Measurements from ENCODE around the gene PRDX4.

The PRDX4 gene

GRCh38 chrX:23720117-23720677 lies 52.9 kb downstream of the PRDX4 start:
- no peak for TF ChIP-seq ZFX (IDR thresholded peaks at IDR 0.05; ENCODE audit: borderline replicate concordance)
- TF ChIP-seq, protein P1, sequence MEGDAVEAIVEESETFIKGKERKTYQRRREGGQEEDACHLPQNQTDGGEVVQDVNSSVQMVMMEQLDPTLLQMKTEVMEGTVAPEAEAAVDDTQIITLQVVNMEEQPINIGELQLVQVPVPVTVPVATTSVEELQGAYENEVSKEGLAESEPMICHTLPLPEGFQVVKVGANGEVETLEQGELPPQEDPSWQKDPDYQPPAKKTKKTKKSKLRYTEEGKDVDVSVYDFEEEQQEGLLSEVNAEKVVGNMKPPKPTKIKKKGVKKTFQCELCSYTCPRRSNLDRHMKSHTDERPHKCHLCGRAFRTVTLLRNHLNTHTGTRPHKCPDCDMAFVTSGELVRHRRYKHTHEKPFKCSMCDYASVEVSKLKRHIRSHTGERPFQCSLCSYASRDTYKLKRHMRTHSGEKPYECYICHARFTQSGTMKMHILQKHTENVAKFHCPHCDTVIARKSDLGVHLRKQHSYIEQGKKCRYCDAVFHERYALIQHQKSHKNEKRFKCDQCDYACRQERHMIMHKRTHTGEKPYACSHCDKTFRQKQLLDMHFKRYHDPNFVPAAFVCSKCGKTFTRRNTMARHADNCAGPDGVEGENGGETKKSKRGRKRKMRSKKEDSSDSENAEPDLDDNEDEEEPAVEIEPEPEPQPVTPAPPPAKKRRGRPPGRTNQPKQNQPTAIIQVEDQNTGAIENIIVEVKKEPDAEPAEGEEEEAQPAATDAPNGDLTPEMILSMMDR (IDR thresholded peaks at IDR 0.05), result no peak
- no peak overlapping the region for H3K27ac ChIP-seq

GRCh38 chrX:23726191-23726590 lies 58.9 kb downstream of the PRDX4 start:
- no peak for TF ChIP-seq ZFX (IDR thresholded peaks at IDR 0.05; ENCODE audit: borderline replicate concordance)
- TF ChIP-seq, protein P1 (IDR thresholded peaks at IDR 0.05), result no peak
- H3K27ac ChIP-seq, result no peak overlapping the region

GRCh38 chrX:23727206-23727605 lies 59.9 kb downstream of the PRDX4 start:
- TF ChIP-seq, protein P1 (IDR thresholded peaks at IDR 0.05), result no peak
- no peak for TF ChIP-seq ZFX (IDR thresholded peaks at IDR 0.05; ENCODE audit: borderline replicate concordance)
- no peak overlapping the region for H3K27ac ChIP-seq

DNA sequence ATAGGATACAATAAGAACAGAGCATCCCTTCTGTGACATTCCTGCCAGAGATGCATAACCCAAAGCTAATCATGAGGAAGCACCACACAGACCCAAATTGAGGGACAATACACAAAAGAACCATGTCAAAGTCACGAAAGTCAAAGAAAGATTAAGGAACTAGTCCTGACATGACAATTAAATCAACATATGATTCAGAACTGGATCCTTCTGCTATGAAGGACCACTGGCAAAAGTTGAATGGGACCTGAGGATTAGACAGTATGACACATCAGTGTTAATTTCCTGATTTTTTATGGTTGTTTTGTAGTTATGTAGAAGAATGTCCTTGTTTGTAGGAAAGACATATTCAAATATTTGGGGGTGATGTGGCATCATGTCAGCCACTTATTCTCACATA lies 61.9 kb downstream of the PRDX4 start:
- TF ChIP-seq, protein P1 (IDR thresholded peaks at IDR 0.05), result no peak
- TF ChIP-seq ZFX (IDR thresholded peaks at IDR 0.05; ENCODE audit: borderline replicate concordance), result no peak
- H3K27ac ChIP-seq, result no peak overlapping the region

DNA sequence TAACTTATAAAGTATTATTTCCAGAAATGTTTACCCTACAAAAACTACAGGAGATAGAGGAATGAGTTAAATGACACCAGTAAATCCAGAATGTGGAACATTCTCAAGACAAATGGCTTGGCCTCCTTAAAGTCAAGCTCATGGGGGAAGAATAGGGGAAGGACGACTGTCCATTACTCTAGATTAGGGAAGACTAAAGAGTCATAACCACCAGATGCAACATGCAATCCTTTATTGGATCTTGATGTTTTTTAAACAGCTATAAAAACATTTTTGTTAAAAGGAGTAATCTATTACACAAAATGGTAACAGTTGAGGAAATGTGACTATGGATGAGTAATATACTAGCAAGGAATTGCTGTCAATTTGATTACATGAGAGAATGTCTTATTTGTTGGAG lies 64.7 kb downstream of the PRDX4 start:
- H3K27ac ChIP-seq, result no peak overlapping the region
- TF ChIP-seq ZFX (IDR thresholded peaks at IDR 0.05; ENCODE audit: borderline replicate concordance), result no peak
- TF ChIP-seq, protein P1 (IDR thresholded peaks at IDR 0.05), result no peak

DNA sequence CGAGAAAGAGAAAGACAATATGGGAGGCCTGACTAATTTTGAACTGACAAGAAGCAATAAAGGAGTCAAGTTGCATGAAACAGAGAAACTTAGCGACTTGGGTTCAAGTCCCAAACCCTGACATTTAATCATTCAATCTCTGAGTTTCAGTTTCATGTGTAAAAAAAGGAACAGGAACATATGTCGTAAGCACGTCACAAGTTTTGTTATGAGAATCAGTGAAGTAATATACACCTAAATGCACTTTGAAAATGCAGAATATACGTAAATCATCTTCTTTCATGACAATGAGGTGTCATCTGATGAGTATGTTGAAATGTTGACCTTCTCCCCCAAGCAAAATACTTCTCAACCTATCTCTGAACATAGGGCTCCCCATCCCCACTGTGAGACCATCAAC lies 65.4 kb downstream of the PRDX4 start:
- no peak overlapping the region for H3K27ac ChIP-seq
- TF ChIP-seq, protein P1 (IDR thresholded peaks at IDR 0.05), result no peak
- no peak for TF ChIP-seq ZFX (IDR thresholded peaks at IDR 0.05; ENCODE audit: borderline replicate concordance)
